ENCODE results near the gene CCNYL1.

GRCh38 chr2:207706936-207707860 lies 4.2 kb upstream of the CCNYL1 start:
- TF ChIP-seq CTCF (IDR thresholded peaks at IDR 0.05) (no peak), EP300 (IDR thresholded peaks at IDR 0.05) (no peak), POLR2A (IDR thresholded peaks at IDR 0.05) (no peak)

All from ovary (tissue), 3 donors.